Right ventricle myocardium inferior (tissue), 1 donor: Measurements from ENCODE around the gene DNAH5. TPM values are rescaled to one million over a fixed set of nuclear protein-coding genes. Genes with fewer than 3 reads are reported as not detected.
A peak's percentile ranks its signal among the peaks of the same experiment; 100 is the strongest.

Experiments
- ATAC-seq: fragments of 200-7000 bp; cut with Tn5 transposase; one replicate; pipeline ENCODE4 v1.9.1; 2020; ENCODE audit warnings: mild to moderate bottlenecking, moderate library complexity
- DNase-seq: peaks from one replicate; pipeline ENCODE4 v3.0.0; 2021; ENCODE audit errors: missing footprints
- intact Hi-C: fragments of 100-400 bp; cut with DNase I; formaldehyde crosslinking; loops from one replicate; pipeline ENCODE4 v1.11.0; 2022
- total RNA-seq: library from RNA; stranded (reverse); fragmentation: NEBNext Ultra II Directional; extraction: Animal tissue kit (Norgen Biotek cat#: 25700); gene quantifications from one replicate; pipeline ENCODE4 v1.2.1, GENCODE V29; 2021
- donor health status: DM: no; HTN: yes; CAD: no; lungs with severe emphysema.

DNAH5 gene
- total RNA-seq, 1 donor from 2014 or later = 0.19 TPM

GRCh38 chr5:13766236-13766635 lies 178.3 kb downstream of the DNAH5 start:
- DNase-seq (no peak), ATAC-seq (no peak)
- intact Hi-C loops = no loop called here

- no peak for ATAC-seq
- no peak for DNase-seq
- intact Hi-C loops = no loop called here
Observed at GRCh38 chr5:13763719-13764118, 180.8 kb downstream of the DNAH5 start.

GRCh38 chr5:13749766-13750165 lies 194.7 kb downstream of the DNAH5 start:
- no peak for DNase-seq
- intact Hi-C loops = no loop called here
- no peak for ATAC-seq

GRCh38 chr5:13746026-13746425 lies 198.5 kb downstream of the DNAH5 start:
- intact Hi-C loops = no loop called here
- ATAC-seq = no peak
- DNase-seq = no peak

- intact Hi-C loops = no loop called here
- ATAC-seq (no peak), DNase-seq (no peak)
Observed at GRCh38 chr5:13745508-13745907, 199.0 kb downstream of the DNAH5 start.

- DNase-seq = no peak
- intact Hi-C loops = no loop called here
- ATAC-seq = no peak
Observed at GRCh38 chr5:13740471-13740870, 204.0 kb downstream of the DNAH5 start.

GRCh38 chr5:13739479-13739878 lies 205.0 kb downstream of the DNAH5 start:
- ATAC-seq (no peak), DNase-seq (no peak)
- intact Hi-C loops = no loop called here

- DNase-seq = peak; percentile 32
- intact Hi-C loops = no loop called here
- no peak for ATAC-seq
Observed at GRCh38 chr5:13735691-13736090, 208.8 kb downstream of the DNAH5 start.

GRCh38 chr5:13731121-13731628 lies 213.3 kb downstream of the DNAH5 start:
- ATAC-seq = no peak
- intact Hi-C loops = no loop called here
- no peak for DNase-seq

GRCh38 chr5:13708906-13709305 lies 235.6 kb downstream of the DNAH5 start:
- ATAC-seq = no peak
- no peak for DNase-seq
- intact Hi-C loops = no loop called here

GRCh38 chr5:13708432-13708831 lies 236.1 kb downstream of the DNAH5 start:
- intact Hi-C loops = no loop called here
- ATAC-seq = no peak
- DNase-seq = no peak

GRCh38 chr5:13704396-13704795 lies 240.1 kb downstream of the DNAH5 start:
- intact Hi-C loops = no loop called here
- ATAC-seq (no peak), DNase-seq (no peak)

GRCh38 chr5:13700626-13701025 lies 243.9 kb downstream of the DNAH5 start:
- DNase-seq (no peak), ATAC-seq (no peak)
- intact Hi-C loops = no loop called here

- no peak for DNase-seq
- intact Hi-C loops = no loop called here
- ATAC-seq = no peak
Observed at GRCh38 chr5:13698885-13699284, 245.6 kb downstream of the DNAH5 start.

GRCh38 chr5:13695076-13695712 lies 249.3 kb downstream of the DNAH5 start:
- intact Hi-C loops = no loop called here
- DNase-seq = no peak
- ATAC-seq = no peak

- intact Hi-C loops = no loop called here
- DNase-seq (no peak), ATAC-seq (no peak)
Observed at GRCh38 chr5:13692172-13692571, 252.3 kb downstream of the DNAH5 start.

GRCh38 chr5:13676531-13676930 lies 268.0 kb downstream of the DNAH5 start:
- DNase-seq = no peak

GRCh38 chr5:13674391-13674790 lies 270.1 kb downstream of the DNAH5 start:
- intact Hi-C loops = no loop called here
- DNase-seq (no peak), ATAC-seq (no peak)

More at GRCh38 chr5:13676531-13676930, 268.0 kb downstream of the DNAH5 start:
- ATAC-seq = no peak
- intact Hi-C loops = no loop called here

GRCh38 chr5:13673511-13673910 lies 271.0 kb downstream of the DNAH5 start:
- intact Hi-C loops = no loop called here
- DNase-seq (no peak), ATAC-seq (no peak)

GRCh38 chr5:13664377-13664776 lies 280.1 kb downstream of the DNAH5 start:
- intact Hi-C loops = no loop called here
- ATAC-seq (no peak), DNase-seq (no peak)

GRCh38 chr5:13662626-13663025 lies 281.9 kb downstream of the DNAH5 start:
- intact Hi-C loops = no loop called here
- DNase-seq (no peak), ATAC-seq (no peak)
